ENCODE measurements around the gene NR6A1.

DNA sequence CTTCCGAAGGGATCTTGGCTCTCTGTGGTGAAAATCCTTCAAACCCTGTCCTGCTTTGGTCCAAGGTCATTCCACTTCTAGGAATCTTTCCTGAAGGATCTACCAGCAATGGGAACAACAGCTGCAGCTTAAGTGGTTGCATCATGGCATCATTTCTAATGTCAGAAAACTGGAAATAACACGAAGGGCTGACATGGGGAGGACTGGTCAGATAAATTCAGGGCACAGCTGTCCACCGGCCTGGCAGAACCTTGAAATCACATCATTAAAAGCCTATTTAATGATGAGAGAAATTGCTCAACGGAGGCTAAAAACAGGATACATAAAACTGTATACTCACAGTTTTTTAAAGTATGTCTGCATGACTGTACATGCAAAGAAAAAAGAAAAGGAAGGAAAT, 34.1 kb upstream of the NR6A1 start:
- TF ChIP-seq POLR2AphosphoS5 (IDR thresholded peaks at IDR 0.05; ENCODE audit: borderline replicate concordance, low read depth, low read length) (no peak), EZH2 (IDR thresholded peaks at IDR 0.05) (no peak)
